H1 (cell line): Measurements from ENCODE around the gene HEATR9. TPM values are rescaled to one million over a fixed set of nuclear protein-coding genes. Genes with fewer than 3 reads are reported as not detected.

Experiments used
- CTCF ChIA-PET: fragments of 300-600 bp; sonication (Branson Sonifier 250); formaldehyde crosslinking; loops from one replicate; lab custom pipeline; 2021; ENCODE audit not compliant: partially characterized antibody; lab: Charles Lee
- POLR2A ChIA-PET: fragments of 300-600 bp; sonication (Branson Sonifier 250); formaldehyde crosslinking; loops from one replicate; lab custom pipeline; 2021; ENCODE audit warnings: inconsistent platforms; ENCODE audit not compliant: partially characterized antibody; lab: Charles Lee
- DNase-seq, 2 experiments: peaks; one replicate each; pipeline versions ENCODE4 v3.0.0 to v3.0.0-alpha.2; 2010 to 2022; ENCODE audit warnings: low spot score in 2 of 2, low read depth in 1 of 2, mixed read lengths in 1 of 2
- FAIRE-seq: peaks from 2 replicates; lab custom pipeline; 2011; peaks lifted over from hg19 to GRCh38; lab: Jason Lieb, UNC
- H2AFZ ChIP-seq: 2 replicates; pipeline ENCODE4 v1.8.1; 2012; ENCODE audit warnings: low read length, inconsistent platforms
- H2AK5ac ChIP-seq: 2 replicates; pipeline ENCODE4 v1.6.1; 2013; ENCODE audit warnings: low read depth, low read length
- H2BK120ac ChIP-seq: replicated peaks from 2 replicates; pipeline ENCODE3; 2013; ENCODE audit warnings: low read depth, low read length, inconsistent platforms
- H2BK12ac ChIP-seq: 2 replicates; pipeline ENCODE4 v1.6.1; 2013; ENCODE audit warnings: low read depth, low read length
- H2BK15ac ChIP-seq: 2 replicates; pipeline ENCODE4 v1.6.1; 2013; ENCODE audit warnings: low read length
- H2BK20ac ChIP-seq: 2 replicates; pipeline ENCODE4 v1.6.1; 2013; ENCODE audit warnings: low read length
- H2BK5ac ChIP-seq: 2 replicates; pipeline ENCODE4 v1.6.1; 2013; ENCODE audit warnings: low read depth, low read length
- H3K14ac ChIP-seq: 2 replicates; pipeline ENCODE4 v1.6.1; 2013; ENCODE audit warnings: inconsistent platforms; ENCODE audit not compliant: insufficient read length
- H3K18ac ChIP-seq: 2 replicates; pipeline ENCODE4 v1.6.1; 2013; ENCODE audit warnings: low read length; ENCODE audit errors: extremely low read depth
- H3K23ac ChIP-seq: 2 replicates; pipeline ENCODE4 v1.6.1; 2013; ENCODE audit warnings: inconsistent platforms; ENCODE audit not compliant: insufficient read length
- H3K23me2 ChIP-seq: 2 replicates; pipeline ENCODE4 v1.6.1; 2013; ENCODE audit warnings: low read depth, low read length
- H3K27ac ChIP-seq: 2 replicates; pipeline ENCODE4 v1.6.1; 2011; ENCODE audit warnings: low read depth, low read length, inconsistent platforms
- H3K27me3 ChIP-seq, 4 experiments: replicated peaks in 1 of 4; 1 replicate in 1 of 4; 2 replicates in 3 of 4; pipeline versions ENCODE4 v1.6.1 to v1.8.1; 2011 to 2013; ENCODE audit warnings: low read length in 3 of 4, mild to moderate bottlenecking in 3 of 4, inconsistent platforms in 2 of 4, mixed read lengths in 2 of 4, moderate library complexity in 1 of 4; ENCODE audit not compliant: control insufficient read depth in 3 of 4, insufficient read depth in 3 of 4; ENCODE audit errors: extremely low read depth in 1 of 4
- H3K36me3 ChIP-seq, 4 experiments: 2 replicates each; pipeline versions ENCODE4 v1.6.1 to v1.8.1; 2011 to 2013; ENCODE audit warnings: mild to moderate bottlenecking in 4 of 4, low read length in 3 of 4, moderate library complexity in 2 of 4, control low read depth in 1 of 4, inconsistent platforms in 1 of 4; ENCODE audit not compliant: insufficient read depth in 4 of 4, control insufficient read depth in 2 of 4
- H3K4ac ChIP-seq: replicated peaks from 2 replicates; pipeline ENCODE3; 2013; ENCODE audit warnings: low read length, low read depth, mixed read lengths, inconsistent platforms; ENCODE audit not compliant: insufficient read length
- H3K4me1 ChIP-seq, 4 experiments: replicated peaks in 1 of 4; 1 replicate in 1 of 4; 2 replicates in 3 of 4; pipeline versions ENCODE4 v1.6.1 to v1.8.1; 2011 to 2013; ENCODE audit warnings: low read length in 3 of 4, inconsistent platforms in 2 of 4, mixed read lengths in 1 of 4; ENCODE audit not compliant: insufficient read depth in 4 of 4, control insufficient read depth in 3 of 4
- H3K4me2 ChIP-seq, 2 experiments: 2 replicates each; pipeline versions ENCODE4 v1.6.1 to v1.8.1; 2011 to 2013; ENCODE audit warnings: low read depth in 2 of 2, low read length in 2 of 2, control low read depth in 1 of 2, inconsistent platforms in 1 of 2, mild to moderate bottlenecking in 1 of 2; ENCODE audit not compliant: insufficient read depth in 1 of 2
- H3K4me3 ChIP-seq, 4 experiments: fragments of 200-600, 300-600 bp in 1 of 4; sonication (generic), shearing (Covaris generic), sonication (Bioruptor Twin) in 1 of 4; 2 replicates each; pipeline versions ENCODE4 v1.5.1 to v1.8.1; 2011 to 2016; ENCODE audit warnings: low read length in 4 of 4, low read depth in 3 of 4, control low read depth in 2 of 4, inconsistent platforms in 2 of 4, mild to moderate bottlenecking in 2 of 4, mixed read lengths in 1 of 4, moderate library complexity in 1 of 4; ENCODE audit not compliant: insufficient read depth in 2 of 4; ENCODE audit errors: extremely low read depth in 1 of 4
- H3K56ac ChIP-seq: replicated peaks from 2 replicates; pipeline ENCODE3; 2013; ENCODE audit warnings: low read depth, mild to moderate bottlenecking, mixed read lengths, low read length, inconsistent platforms; ENCODE audit not compliant: insufficient read length
- H3K79me1 ChIP-seq: 2 replicates; pipeline ENCODE4 v1.6.1; 2013; ENCODE audit warnings: low read depth, low read length, control low read depth
- H3K79me2 ChIP-seq, 2 experiments: 2 replicates each; pipeline versions ENCODE4 v1.6.1 to v1.8.1; 2012 to 2013; ENCODE audit warnings: low read length in 2 of 2, mild to moderate bottlenecking in 2 of 2, inconsistent platforms in 1 of 2; ENCODE audit not compliant: insufficient read depth in 2 of 2, control insufficient read depth in 1 of 2
- H3K9ac ChIP-seq, 4 experiments: replicated peaks in 1 of 4; 1 replicate in 1 of 4; 2 replicates in 3 of 4; pipeline versions ENCODE4 v1.6.1 to v1.8.1; 2011 to 2013; ENCODE audit warnings: low read depth in 3 of 4, low read length in 3 of 4, control low read depth in 2 of 4, mild to moderate bottlenecking in 2 of 4, moderate library complexity in 2 of 4, inconsistent platforms in 1 of 4; ENCODE audit errors: extremely low read depth in 1 of 4
- H3K9me3 ChIP-seq, 2 experiments: 2 replicates each; pipeline versions ENCODE4 v1.6.1 to v1.8.1; 2012 to 2013; ENCODE audit warnings: mild to moderate bottlenecking in 2 of 2, moderate library complexity in 2 of 2, control low read depth in 1 of 2, inconsistent platforms in 1 of 2, low read depth in 1 of 2, low read length in 1 of 2, mixed read lengths in 1 of 2; ENCODE audit not compliant: insufficient read depth in 2 of 2
- H4K20me1 ChIP-seq, 2 experiments: replicated peaks in 1 of 2; 2 replicates each; pipeline versions ENCODE3 to v1.8.1; 2011 to 2013; ENCODE audit warnings: inconsistent platforms in 2 of 2, low read length in 2 of 2, mild to moderate bottlenecking in 1 of 2; ENCODE audit not compliant: insufficient read depth in 2 of 2, control insufficient read depth in 1 of 2
- H4K5ac ChIP-seq: 2 replicates; pipeline ENCODE4 v1.6.1; 2013; ENCODE audit warnings: low read length, low read depth, mixed read lengths, inconsistent platforms; ENCODE audit not compliant: insufficient read length
- H4K8ac ChIP-seq: 2 replicates; pipeline ENCODE4 v1.8.0; 2013; ENCODE audit warnings: mild to moderate bottlenecking, moderate library complexity, low read length, inconsistent platforms; ENCODE audit not compliant: insufficient read depth; ENCODE audit errors: extremely low read depth
- H4K91ac ChIP-seq: replicated peaks from 2 replicates; pipeline ENCODE3; 2013; ENCODE audit warnings: low read length, mixed read lengths, inconsistent platforms; ENCODE audit not compliant: insufficient read length
- BACH1 ChIP-seq: IDR thresholded peaks from 2 replicates; pipeline ENCODE4 v1.6.1; 2012; ENCODE audit warnings: low read length, improper control_type of control experiment
- BRCA1 ChIP-seq: IDR thresholded peaks from 2 replicates; pipeline ENCODE4 v1.6.1; 2012; ENCODE audit warnings: low read depth, low read length, improper control_type of control experiment
- CHD2 ChIP-seq: IDR thresholded peaks from 2 replicates; pipeline ENCODE4 v1.6.1; 2012; ENCODE audit warnings: low read length, improper control_type of control experiment
- CREB1 ChIP-seq: IDR thresholded peaks from 2 replicates; pipeline ENCODE4 v1.6.1; 2012; ENCODE audit warnings: inconsistent platforms
- HDAC2 ChIP-seq, 2 experiments: fragments of 300-600 bp in 1 of 2; sonication (generic) in 1 of 2; IDR thresholded peaks; 2 replicates each; pipeline ENCODE4 v1.6.1; 2011 to 2012; ENCODE audit warnings: low read depth in 2 of 2, low read length in 2 of 2, mild to moderate bottlenecking in 2 of 2, moderate library complexity in 2 of 2, borderline replicate concordance in 1 of 2, inconsistent platforms in 1 of 2
- JUN ChIP-seq: IDR thresholded peaks from 2 replicates; pipeline ENCODE4 v1.6.1; 2011; ENCODE audit warnings: low read depth, mild to moderate bottlenecking, improper control_type of control experiment, low read length
- JUND ChIP-seq: IDR thresholded peaks from 2 replicates; pipeline ENCODE4 v1.6.1; 2011; ENCODE audit warnings: mild to moderate bottlenecking, improper control_type of control experiment, low read length
- KDM5A ChIP-seq: fragments of 200-600 bp; IDR thresholded peaks from 2 replicates; pipeline ENCODE4 v1.7.1; 2012; ENCODE audit warnings: mild to moderate bottlenecking, low read length, inconsistent platforms, mixed read lengths
- POLR2AphosphoS5 ChIP-seq: IDR thresholded peaks from 2 replicates; pipeline ENCODE4 v1.6.1; 2011; ENCODE audit warnings: low read depth, low read length
- RAD21 ChIP-seq, 2 experiments: IDR thresholded peaks in 1 of 2; conservative IDR thresholded peaks in 1 of 2; 2 replicates each; pipeline ENCODE4 v1.6.1; 2011; ENCODE audit warnings: low read depth in 2 of 2, low read length in 2 of 2, improper control_type of control experiment in 1 of 2, inconsistent platforms in 1 of 2, mild to moderate bottlenecking in 1 of 2, moderate library complexity in 1 of 2
- SAP30 ChIP-seq: fragments of 300-600 bp; sonication (generic); IDR thresholded peaks from 2 replicates; pipeline ENCODE4 v1.7.1; 2012; ENCODE audit warnings: low read length, moderate library complexity, mild to moderate bottlenecking, inconsistent platforms; ENCODE audit not compliant: insufficient read depth, insufficient replicate concordance
- SIN3A ChIP-seq, 2 experiments: IDR thresholded peaks in 1 of 2; conservative IDR thresholded peaks in 1 of 2; 2 replicates each; pipeline ENCODE4 v1.6.1; 2011 to 2012; ENCODE audit warnings: low read length in 2 of 2, improper control_type of control experiment in 1 of 2, low read depth in 1 of 2, mild to moderate bottlenecking in 1 of 2
- SP1 ChIP-seq: IDR thresholded peaks from 2 replicates; pipeline ENCODE4 v1.6.1; 2011; ENCODE audit warnings: low read depth, low read length
- ZNF274 ChIP-seq: IDR thresholded peaks from 2 replicates; pipeline ENCODE4 v1.7.0; 2012; ENCODE audit warnings: low read length, borderline replicate concordance; ENCODE audit errors: extremely low read depth
- WGBS, 2 experiments: shearing (Covaris generic) in 1 of 2; methylation state at CpG; one replicate each; pipeline versions ENCODE4 v1.1.6 to v1.1.7; 2013 to 2015; ENCODE audit warnings: low lambda C conversion rate in 2 of 2, mixed read lengths in 2 of 2, inconsistent platforms in 1 of 2, low coverage in 1 of 2, missing lambda C conversion rate in 1 of 2; ENCODE audit not compliant: insufficient replicate concordance in 2 of 2, insufficient coverage in 1 of 2, insufficient read length in 1 of 2; ENCODE audit errors: extremely low coverage in 1 of 2, missing lambda C conversion rate in 1 of 2; 5-methylcytosine and 5-hydroxymethylcytosine counted together
- polyA plus RNA-seq, 7 experiments: library from polyadenylated mRNA; depleted of rRNA in 3 of 7; stranded (reverse) in 5 of 7; unstranded in 2 of 7; fragments of >200 nt in 5 of 7; fragments of 200-250 nt in 2 of 7; gene quantifications; 1 replicate in 5 of 7; 2 replicates in 1 of 7; 4 replicates in 1 of 7; pipeline versions ENCODE4 v1.2.1 to v1.2.3, GENCODE V29; 2011 to 2013; ENCODE audit warnings: missing spikeins in 2 of 7, mixed read lengths in 2 of 7
- total RNA-seq: library from RNA; stranded (reverse); fragmentation: NEBNext Ultra II Directional; extraction: Animal tissue kit (Norgen Biotek cat#: 25700); gene quantifications from 2 replicates; pipeline ENCODE4 v1.2.1, GENCODE V29; 2021

HEATR9 gene
- total and polyA plus RNA-seq, 2 of the 8 experiments (the other 6 are each of a cell fraction or from before 2014, with no cell fraction given) = not detected

DNA sequence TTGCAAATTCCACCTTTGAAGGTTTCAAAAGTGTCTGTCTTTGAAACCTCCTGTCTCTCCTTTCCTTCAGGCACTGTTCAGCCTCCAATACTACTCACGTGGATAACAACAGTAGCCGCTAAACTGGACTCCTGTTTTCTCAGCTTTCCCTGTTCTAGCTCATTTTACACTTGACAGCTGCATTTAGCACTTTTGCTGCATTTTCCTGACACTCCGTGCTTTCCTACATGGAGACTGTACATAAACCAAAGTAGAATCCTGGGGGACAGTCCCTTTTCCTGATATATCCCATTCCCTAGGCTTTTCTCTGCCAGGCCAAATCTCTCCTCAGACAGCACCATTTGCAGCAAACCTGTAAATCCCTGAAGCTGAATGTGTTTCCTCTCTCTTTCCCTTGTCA, 7.8 kb upstream of the HEATR9 start:
- Histone ChIP-seq H3K14ac (no peak overlapping the region), H3K4me2 (no peak overlapping the region), H3K4me3 (no peak overlapping the region), H3K18ac (no peak overlapping the region), H3K36me3 (no peaks in the 10 kb centered on the region), H2AK5ac (no peak overlapping the region), H3K9ac (no peak overlapping the region), H2BK12ac (no peak overlapping the region), H3K27me3 (no peaks in the 10 kb centered on the region), H3K79me1 (no peaks in the 10 kb centered on the region), H3K27ac (no peak overlapping the region), H2BK120ac (no peak overlapping the region), H4K5ac (no peak overlapping the region), H3K56ac (no peak overlapping the region), H2BK15ac (no peak overlapping the region), H3K23me2 (no peaks in the 10 kb centered on the region), H4K20me1 (no peaks in the 10 kb centered on the region), H4K8ac (no peak overlapping the region), H3K79me2 (no peaks in the 10 kb centered on the region), H2AFZ (no peak overlapping the region), H3K4ac (no peak overlapping the region), H3K9me3 (no peaks in the 10 kb centered on the region), H4K91ac (no peak overlapping the region), H2BK20ac (no peak overlapping the region), H2BK5ac (no peak overlapping the region), H3K23ac (no peak overlapping the region), H3K4me1 (no peaks in the 10 kb centered on the region)
- POLR2A ChIA-PET = no interaction called here
- WGBS, 2 experiments = 93% methylated on average over 3 of the region's 3 CpGs; no CpG with 5 or more reads in 1 of the 2 experiments
- no peak for FAIRE-seq
- CTCF ChIA-PET = interaction anchor here (0.6 to 1.7 kb wide), 3 partner anchors 93 to 146 kb away, joined by 3 read pairs; no protein-coding TSS in a partner anchor
- no peak for DNase-seq
- TF ChIP-seq SAP30 (no peak), HDAC2 (IDR thresholded peaks at IDR 0.05; ENCODE audit: borderline replicate concordance in 1 of 2, low read depth in 2 of 2, low read length in 2 of 2) (no peak), ZNF274 (no peak), CHD2 (no peak), CREB1 (no peak), SP1 (no peak), BACH1 (no peak), BRCA1 (no peak), KDM5A (no peak), JUN (no peak), SIN3A (conservative IDR thresholded peaks at IDR 0.05 in 1 of 2, IDR thresholded peaks at IDR 0.05 in 1 of 2; ENCODE audit: low read depth in 1 of 2, low read length in 2 of 2) (no peak), RAD21 (IDR thresholded peaks at IDR 0.05 in 1 of 2, conservative IDR thresholded peaks at IDR 0.05 in 1 of 2; ENCODE audit: low read depth in 2 of 2, low read length in 2 of 2) (no peak), POLR2AphosphoS5 (no peak), JUND (no peak)
